ENCODE measurements around the gene RAD54L2. TPM values are rescaled to one million over a fixed set of nuclear protein-coding genes. Genes with fewer than 3 reads are reported as not detected.

Gene RAD54L2
- total and polyA plus RNA-seq, 2 of the 8 experiments (the other 6 are each of a cell fraction or from before 2014, with no cell fraction given), result 8.2 to 35.2 TPM

Other genes with a start within 250 kb of the RAD54L2 start
- gene MANF, start 153.4 kb upstream of the RAD54L2 start, total RNA-seq (2021; fragmentation: NEBNext Ultra II Directional; extraction: Animal tissue kit (Norgen Biotek cat#: 25700)), result 159 and 175 TPM in 2 replicates
- gene MANF, start 153.4 kb upstream of the RAD54L2 start, polyA plus RNA-seq (2011; rRNA removed), result 25.3 and 37.5 TPM in 2 replicates
- 59.1 and 60.9 TPM in 2 replicates for gene RBM15B, start 147.4 kb upstream of the RAD54L2 start, total RNA-seq (2021; fragmentation: NEBNext Ultra II Directional; extraction: Animal tissue kit (Norgen Biotek cat#: 25700))
- gene RBM15B, start 147.4 kb upstream of the RAD54L2 start, polyA plus RNA-seq (2011; rRNA removed), result 22.2 and 30.1 TPM in 2 replicates
- 29.7 and 31.0 TPM in 2 replicates for gene DCAF1, start 38.7 kb upstream of the RAD54L2 start, total RNA-seq (2021; fragmentation: NEBNext Ultra II Directional; extraction: Animal tissue kit (Norgen Biotek cat#: 25700))
- 9.8 and 10.1 TPM in 2 replicates for gene DCAF1, start 38.7 kb upstream of the RAD54L2 start, polyA plus RNA-seq (2011; rRNA removed)
- 11.2 and 11.9 TPM in 2 replicates for gene TEX264, start 132.5 kb downstream of the RAD54L2 start, total RNA-seq (2021; fragmentation: NEBNext Ultra II Directional; extraction: Animal tissue kit (Norgen Biotek cat#: 25700))
- 35.6 and 42.0 TPM in 2 replicates for gene TEX264, start 132.5 kb downstream of the RAD54L2 start, polyA plus RNA-seq (2011; rRNA removed)
- gene GRM2, start 168.3 kb downstream of the RAD54L2 start, total RNA-seq (2021; fragmentation: NEBNext Ultra II Directional; extraction: Animal tissue kit (Norgen Biotek cat#: 25700)), result 3.9 and 4.3 TPM in 2 replicates
- gene GRM2, start 168.3 kb downstream of the RAD54L2 start, polyA plus RNA-seq (2011; rRNA removed), result 10.5 and 11.7 TPM in 2 replicates
- not detected in 2 replicates for gene IQCF6, start 240.5 kb downstream of the RAD54L2 start, total RNA-seq (2021; fragmentation: NEBNext Ultra II Directional; extraction: Animal tissue kit (Norgen Biotek cat#: 25700))
- gene IQCF6, start 240.5 kb downstream of the RAD54L2 start, polyA plus RNA-seq (2011; rRNA removed), result not detected in 2 replicates